Stimulated activated CD4-positive, alpha-beta T cell treated with anti-CD3 and anti-CD28 coated beads, Interleukin-4, amount 100 ng/mL, for 4 hours (primary cell): ENCODE results near the gene RTP5.

Experiments
- DNase-seq, 2 experiments: peaks; one replicate each; pipeline ENCODE4 v3.0.0-alpha.2; 2020

The RTP5 gene

DNA sequence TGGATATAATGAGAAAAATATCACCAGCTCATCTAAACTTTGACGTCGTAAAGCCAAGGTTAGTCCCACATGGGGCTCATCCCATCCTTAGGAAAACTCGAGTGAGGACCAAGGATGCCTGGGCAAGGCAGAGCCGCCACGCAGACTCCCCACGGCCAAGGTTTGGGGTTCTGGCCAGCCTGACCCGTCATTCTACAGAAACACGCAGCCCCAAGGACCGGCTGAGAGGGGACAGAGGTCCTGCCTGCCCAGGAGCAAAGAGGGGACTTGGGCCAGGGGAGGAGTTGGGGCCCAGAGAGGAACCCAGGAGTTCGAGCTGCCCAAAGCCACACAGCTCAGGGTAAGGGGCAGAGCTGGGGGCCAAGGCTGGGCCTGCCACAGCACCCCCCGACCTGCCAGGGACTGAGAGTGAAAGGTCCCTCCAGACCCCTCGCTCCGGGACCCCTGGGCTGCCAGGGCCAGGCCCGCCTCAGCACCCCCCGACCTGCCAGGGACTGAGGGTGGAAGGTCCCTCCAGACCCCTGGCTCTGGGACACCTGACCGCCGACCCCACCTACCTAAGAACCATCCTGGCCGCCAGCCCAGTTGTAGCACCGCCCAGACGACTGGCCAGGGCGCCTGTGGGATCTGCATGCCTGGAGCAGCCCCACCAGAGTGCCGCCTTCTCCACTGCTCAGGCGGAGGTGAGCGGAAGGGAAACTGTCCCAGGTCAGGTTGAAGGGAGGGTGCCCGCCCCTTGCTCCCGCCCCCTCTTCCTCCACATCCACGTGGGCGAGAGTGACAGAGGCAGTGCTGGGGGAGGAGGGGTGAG, 11.1 kb upstream of the RTP5 start, which contains the start of gene PDCD1:
Gene PDCD1 (minus strand): TSS at position 689 of the 811 bp plus-strand sequence. CDS start 56 bp downstream, at position 633.
- peak; percentile 68 to 90 for DNase-seq

DNA sequence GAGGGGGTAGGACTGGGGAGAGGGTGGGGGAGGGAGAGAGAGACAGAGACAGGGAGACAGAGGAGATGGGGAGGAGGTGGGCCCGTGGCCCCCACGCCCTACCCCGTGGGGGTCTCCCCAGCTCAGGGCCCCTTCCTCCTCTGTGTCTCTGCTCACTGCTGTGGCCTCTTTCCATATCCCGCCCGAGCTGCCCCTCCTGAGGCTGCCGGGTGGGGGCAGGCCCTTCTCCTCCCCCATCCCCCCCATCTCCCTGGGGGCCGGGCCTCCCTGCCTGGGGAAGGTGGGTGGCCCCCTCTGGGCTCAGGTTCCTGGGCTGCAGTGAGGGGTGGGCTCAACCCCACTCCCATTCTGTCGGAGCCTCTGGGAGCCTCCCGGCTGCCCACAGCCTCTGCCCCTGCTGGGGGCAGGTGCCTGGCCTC, 10.5 kb upstream of the RTP5 start:
- no peak for DNase-seq

DNA sequence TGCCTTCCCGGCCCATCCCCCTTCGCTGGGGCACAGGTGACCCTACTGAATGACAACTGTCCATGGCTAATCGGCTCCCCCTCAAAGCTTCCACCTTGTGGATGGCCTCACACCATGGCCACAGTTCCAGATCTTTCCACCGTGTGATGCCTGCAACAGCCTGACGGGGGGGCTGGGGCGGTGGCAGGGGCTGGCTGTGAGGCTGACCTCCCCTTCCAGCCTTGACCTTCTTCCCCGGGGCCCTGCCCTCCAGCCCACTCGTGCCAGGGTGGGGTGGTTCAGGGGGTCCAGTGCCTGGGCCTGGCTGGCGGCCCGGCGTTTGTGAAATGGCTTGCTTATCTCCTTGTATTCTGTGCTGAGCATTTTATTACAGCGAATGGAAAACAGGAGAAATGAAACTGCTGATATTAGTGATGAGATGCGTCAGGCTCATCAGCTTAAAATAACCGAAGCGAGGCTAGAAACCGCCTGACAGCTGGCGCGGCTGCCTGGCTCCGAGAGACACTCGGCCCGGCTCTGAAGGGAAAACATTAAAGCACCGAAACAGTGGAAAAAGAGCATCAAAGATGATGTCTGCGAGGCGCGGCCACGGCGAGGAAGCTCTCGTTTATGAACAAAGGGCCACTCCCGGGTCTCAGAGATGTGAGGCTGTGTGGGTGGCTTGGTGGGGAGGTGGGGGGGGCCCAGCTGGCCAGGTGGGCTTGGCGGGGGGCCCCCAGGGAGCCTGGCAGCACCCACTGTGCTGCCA, 9.9 kb upstream of the RTP5 start:
- DNase-seq = peak; percentile 66 to 85

- DNase-seq = no peak
Observed at GRCh38 chr2:241860184-241861078, 9.1 kb upstream of the RTP5 start.

GRCh38 chr2:241861264-241861663, 8.3 kb upstream of the RTP5 start:
- no peak for DNase-seq

GRCh38 chr2:241862093-241862492, 7.4 kb upstream of the RTP5 start:
- DNase-seq = no peak

DNA sequence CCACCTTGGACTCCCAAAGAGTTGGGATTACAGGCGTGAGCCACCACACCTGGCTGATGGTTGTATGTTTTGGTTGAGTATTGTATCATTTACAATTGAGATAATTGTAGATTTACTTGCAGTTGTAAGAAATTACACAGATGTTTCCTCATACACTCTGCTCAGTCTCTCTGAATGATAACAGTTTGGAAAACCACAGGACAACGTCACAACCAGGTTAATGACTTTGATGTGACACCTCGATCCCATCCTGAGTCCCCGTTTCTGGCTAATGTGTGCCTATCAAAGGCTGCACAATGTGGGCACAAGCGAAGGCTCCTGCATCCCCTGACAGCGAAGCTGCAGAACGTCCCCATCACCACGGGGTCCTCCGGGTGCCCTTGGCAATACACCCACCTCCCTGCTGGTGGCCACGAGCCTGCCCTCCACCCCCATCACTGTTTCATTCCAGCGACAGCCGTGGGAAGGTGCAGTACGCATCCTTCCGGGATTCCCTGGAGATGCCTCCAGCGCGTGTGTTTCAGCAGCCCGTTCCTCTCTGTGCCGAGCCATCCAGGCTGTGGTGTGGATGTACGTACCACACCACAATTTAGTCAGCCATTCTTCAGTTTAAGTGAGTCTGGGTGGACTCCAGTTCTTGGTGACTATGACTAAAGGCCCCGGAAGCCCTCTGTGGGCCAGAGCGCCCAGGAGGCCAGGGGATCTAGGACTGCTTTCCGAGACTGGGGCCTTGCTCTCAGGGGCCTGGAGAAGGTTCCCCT, 6.6 kb upstream of the RTP5 start:
- no peak for DNase-seq

DNA sequence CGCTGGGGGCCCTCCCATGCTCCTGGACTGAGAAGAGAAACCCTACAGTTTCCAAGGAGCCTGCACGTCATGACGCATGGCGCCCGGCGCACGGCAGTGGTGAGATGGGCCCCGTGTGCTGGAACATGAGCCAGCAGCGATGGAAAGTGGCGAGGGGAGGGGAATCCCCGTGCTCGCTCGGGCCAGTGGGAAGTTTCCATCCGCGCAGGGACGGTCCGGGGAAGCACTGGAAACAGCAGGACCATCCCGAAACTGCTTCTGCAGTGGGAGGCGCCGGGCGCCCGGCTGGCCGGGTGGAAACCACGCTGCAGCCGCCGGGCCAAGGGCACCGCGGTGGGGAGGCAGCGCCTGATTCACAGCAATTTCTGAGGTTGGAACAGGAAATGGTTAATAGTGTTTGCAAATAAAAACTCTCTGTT, 6.0 kb upstream of the RTP5 start:
- DNase-seq = peak; percentile 56 to 59

DNA sequence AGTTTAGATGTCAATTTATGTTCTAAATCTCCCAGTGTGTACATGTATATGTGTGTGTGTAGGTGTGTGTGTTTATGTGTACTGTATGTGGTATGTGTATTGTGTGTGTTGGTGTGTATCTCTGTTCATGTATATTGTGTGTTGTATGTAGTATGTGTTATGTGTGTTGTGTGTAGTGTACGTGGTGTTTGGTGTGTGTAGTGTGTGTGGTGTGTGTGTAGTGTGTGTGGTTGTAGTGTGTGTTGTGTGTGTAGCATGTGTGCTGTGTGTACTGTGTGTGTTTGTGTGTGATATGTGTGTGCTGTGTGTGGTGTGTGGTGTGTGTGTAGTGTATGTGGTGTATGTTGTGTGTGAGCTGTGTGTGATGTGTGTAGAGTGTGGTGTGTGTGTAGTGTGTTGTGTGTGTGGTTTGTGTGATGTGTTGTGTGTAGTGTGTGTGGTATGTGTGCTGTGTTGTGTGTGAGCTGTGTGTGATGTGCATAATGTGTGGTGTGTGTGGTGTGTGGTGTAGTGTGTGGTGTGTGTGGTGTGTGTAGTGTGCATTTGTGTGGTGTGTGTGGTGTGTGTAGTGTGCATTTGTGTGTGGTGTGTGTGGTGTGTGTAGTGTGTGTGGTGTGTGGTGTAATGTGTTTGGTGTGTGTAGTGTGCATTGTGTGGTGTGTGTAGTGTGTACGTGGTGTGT, 5.2 kb upstream of the RTP5 start:
- no peak for DNase-seq

GRCh38 chr2:241864850-241865213, 4.7 kb upstream of the RTP5 start:
- DNase-seq = no peak

DNA sequence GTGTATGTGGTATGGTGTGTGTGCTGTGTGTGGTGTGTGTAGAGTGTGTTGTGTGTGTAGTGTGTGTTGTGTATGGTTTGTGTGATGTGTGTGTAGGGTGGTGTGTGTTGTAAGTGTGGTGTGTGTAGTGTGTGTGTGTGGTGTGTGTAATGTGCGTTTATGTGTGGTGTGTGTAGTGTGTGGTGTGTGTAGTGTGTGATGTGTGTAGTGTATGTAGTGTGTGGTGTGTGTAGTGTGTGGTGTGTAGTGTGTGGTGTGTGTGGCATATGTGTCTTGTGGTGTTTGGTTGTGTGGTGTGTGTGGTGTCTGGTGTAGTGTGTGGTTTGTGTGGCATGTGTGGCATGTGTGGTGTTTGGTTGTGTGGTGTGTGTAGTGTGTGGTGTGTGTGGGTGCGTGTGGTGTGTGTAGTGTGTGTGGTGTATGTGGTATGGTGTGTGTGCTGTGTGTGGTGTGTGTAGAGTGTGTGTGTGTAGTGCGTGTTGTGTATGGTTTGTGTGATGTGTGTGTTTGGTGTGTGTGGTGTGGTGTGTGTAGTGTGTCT, 4.0 kb upstream of the RTP5 start:
- DNase-seq = no peak

GRCh38 chr2:241865957-241866789, 3.4 kb upstream of the RTP5 start:
- DNase-seq = no peak

- DNase-seq = no peak
Observed at GRCh38 chr2:241866790-241867645, 2.5 kb upstream of the RTP5 start.

DNA sequence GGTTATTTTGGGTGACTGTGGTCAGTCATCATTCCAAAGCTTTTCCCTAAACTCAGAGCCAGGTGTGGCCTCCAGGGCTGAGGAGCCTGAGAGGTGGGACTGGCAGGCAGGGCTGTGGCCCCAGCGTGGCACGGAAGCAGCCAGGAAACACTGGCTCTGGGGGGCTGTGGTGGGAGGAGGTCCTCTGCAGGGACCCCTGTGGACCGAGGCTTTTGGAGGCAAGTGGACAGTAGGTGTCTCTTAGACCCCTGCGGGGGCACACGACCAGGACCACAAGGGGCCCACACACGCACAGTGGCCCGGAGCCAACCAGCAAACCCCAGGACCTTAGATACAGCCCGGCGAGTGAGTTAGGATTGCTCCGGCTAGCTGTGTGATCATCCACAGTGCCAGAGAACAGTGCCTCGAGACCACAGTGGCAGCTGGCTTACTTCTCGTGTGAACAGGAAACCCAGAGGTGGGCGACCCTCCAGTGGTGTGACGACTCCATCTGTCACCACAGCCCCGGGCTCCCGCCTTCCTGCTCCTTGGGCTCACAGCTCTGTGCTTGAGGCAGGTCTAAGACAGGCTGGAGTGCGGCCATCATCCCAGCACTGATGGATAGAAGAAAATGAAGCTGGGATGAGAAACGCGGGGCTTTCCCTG, 1.6 kb upstream of the RTP5 start:
- peak in 1 of 2 experiments; percentile 58 for DNase-seq

DNA sequence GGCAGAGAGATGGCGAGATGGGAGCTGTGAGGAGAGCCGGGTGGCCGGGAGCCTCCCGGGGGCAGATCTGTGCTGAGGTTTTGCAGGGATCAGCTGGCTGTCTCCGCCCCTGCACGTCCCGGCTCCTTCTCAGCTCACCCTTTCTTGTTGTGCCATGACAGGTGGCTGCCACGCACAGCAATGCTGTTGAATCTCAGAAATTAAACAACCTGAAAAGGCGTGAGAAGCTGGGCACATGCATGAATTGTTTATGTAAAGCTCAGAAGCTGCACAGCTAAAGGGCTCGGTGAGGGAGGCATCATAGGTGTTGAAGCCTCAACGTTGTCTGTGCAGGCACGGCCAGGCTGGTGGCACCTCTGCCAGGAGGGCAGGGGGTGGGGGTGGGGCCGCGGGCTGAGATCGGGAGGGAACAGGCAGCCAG, 858 bp upstream of the RTP5 start:
- DNase-seq = no peak

DNA sequence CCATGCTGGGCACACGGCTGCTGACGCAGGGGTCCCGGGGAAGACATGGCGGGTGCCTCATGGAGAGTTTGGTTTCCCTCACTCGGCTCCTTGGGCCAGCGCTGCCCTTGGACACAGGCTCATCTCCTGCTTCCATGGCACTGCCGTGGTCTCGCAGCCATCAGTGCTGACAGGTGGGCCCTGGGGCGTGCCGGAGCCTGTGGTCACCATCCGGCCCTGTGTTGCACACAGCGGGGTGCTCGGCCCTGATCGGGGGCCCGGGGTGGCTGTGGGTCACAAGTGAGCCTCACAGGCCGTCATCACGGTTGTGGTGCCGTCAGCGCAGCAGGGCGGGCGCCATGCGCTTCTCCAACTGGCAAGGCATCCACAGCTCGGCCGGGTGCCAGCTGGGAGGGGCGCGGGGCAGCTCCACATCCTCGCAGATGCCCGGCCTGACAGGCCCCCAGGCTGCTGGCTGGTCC, 582 bp downstream of the RTP5 start:
- no peak for DNase-seq

DNA sequence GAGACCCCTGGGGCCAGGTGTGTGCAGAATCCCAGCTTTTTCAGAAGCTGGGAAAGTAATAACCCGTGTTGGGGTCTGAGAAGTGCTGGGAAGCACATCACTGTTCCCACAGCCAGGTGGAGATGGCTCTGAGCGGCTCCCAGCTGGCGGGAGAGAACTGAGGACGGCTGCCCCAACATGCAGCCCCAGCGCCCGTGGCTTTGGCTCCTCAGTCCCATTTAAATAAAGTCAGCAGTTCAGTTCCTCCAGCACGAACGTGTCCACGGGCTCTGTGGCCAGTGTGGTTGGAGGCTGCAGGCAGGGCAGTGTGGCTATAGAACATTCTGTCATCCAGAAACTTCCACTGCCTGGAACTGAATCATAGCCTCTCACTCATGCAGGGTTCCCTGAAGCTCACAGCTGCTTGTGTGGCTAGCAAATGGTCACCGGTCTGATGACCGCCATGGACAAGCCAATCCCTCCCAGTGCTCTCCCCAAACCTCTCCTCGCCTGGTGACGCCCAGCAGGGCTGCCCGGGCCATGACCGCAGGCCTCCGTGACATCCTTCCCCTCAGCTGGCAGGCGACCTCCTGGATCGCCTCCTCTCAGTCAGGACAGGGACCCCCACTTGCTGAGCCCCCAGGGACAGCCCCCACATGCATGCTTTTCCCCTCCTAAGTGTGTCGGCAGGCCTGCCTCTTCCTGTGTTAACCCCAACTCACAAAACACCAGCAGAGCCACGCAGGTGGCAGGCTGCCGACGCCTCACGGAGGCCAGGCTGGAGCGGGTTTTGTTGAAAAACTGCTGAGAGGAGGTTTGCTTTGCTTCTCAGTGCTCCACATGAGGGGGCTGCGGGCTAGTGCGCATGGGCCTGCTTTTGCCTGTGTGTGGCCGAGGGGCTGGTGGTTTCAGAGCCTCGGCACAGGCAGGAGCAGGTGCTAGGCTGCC, 1.3 kb downstream of the RTP5 start:
- no peak for DNase-seq
